ENCODE results near the gene RASSF8.

- TF ChIP-seq, protein P1, sequence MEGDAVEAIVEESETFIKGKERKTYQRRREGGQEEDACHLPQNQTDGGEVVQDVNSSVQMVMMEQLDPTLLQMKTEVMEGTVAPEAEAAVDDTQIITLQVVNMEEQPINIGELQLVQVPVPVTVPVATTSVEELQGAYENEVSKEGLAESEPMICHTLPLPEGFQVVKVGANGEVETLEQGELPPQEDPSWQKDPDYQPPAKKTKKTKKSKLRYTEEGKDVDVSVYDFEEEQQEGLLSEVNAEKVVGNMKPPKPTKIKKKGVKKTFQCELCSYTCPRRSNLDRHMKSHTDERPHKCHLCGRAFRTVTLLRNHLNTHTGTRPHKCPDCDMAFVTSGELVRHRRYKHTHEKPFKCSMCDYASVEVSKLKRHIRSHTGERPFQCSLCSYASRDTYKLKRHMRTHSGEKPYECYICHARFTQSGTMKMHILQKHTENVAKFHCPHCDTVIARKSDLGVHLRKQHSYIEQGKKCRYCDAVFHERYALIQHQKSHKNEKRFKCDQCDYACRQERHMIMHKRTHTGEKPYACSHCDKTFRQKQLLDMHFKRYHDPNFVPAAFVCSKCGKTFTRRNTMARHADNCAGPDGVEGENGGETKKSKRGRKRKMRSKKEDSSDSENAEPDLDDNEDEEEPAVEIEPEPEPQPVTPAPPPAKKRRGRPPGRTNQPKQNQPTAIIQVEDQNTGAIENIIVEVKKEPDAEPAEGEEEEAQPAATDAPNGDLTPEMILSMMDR (IDR thresholded peaks at IDR 0.05; ENCODE audit: insufficient read depth, low read length, poor library complexity, severe bottlenecking) = no peak
- TF ChIP-seq EZH2phosphoT487 (conservative IDR thresholded peaks at IDR 0.05; ENCODE audit: low read length) = no peak
These were observed 43.0 kb downstream of the RASSF8 start for GRCh38 chr12:26001530-26001929.

Measured in SU-DHL-6 (cell line).